HEK293 (cell line): Measurements from ENCODE around the gene SLC43A3.

Experiments
- CTCF ChIA-PET: fragments of 350-600 bp; formaldehyde crosslinking; extraction: SDS; loops from one replicate; lab custom pipeline; 2021; ENCODE audit warnings: antibody characterized with exemption; lab: Yijun Ruan, JAX
- POLR2A ChIA-PET: fragments of 300-600 bp; formaldehyde crosslinking; extraction: SDS; loops from one replicate; lab custom pipeline; 2020; ENCODE audit warnings: antibody characterized with exemption, inconsistent platforms; lab: Yijun Ruan, JAX
- H3K27ac ChIP-seq: fragments of 200-500 bp; sonication (Bioruptor generic); 2 replicates; pipeline ENCODE4 v1.5.1; 2014; ENCODE audit warnings: low read depth, low read length, control low read depth, inconsistent platforms; ENCODE audit errors: extremely low read depth
- H3K36me3 ChIP-seq, 2 experiments: fragments of 200-500 bp in 1 of 2; sonication (Bioruptor generic) in 1 of 2; 1 replicate in 1 of 2; 2 replicates in 1 of 2; pipeline ENCODE4 v1.5.1; 2014 to 2017; ENCODE audit warnings: inconsistent platforms in 2 of 2, low read length in 2 of 2; ENCODE audit not compliant: control insufficient read depth in 2 of 2, insufficient read depth in 1 of 2
- H3K4me1 ChIP-seq: fragments of 200-500 bp; sonication (Bioruptor generic); 2 replicates; pipeline ENCODE4 v1.5.1; 2014; ENCODE audit warnings: mild to moderate bottlenecking, low read length, inconsistent platforms; ENCODE audit not compliant: control insufficient read depth, insufficient read depth
- H3K4me3 ChIP-seq: 2 replicates; pipeline ENCODE4 v1.5.1; 2011; ENCODE audit warnings: low read depth, mild to moderate bottlenecking, control low read depth, low read length, moderate library complexity
- H3K9me3 ChIP-seq: fragments of 200-500 bp; sonication (Bioruptor generic); 2 replicates; pipeline ENCODE4 v1.5.1; 2014; ENCODE audit warnings: low read depth, low read length, inconsistent platforms; ENCODE audit not compliant: control insufficient read depth, insufficient read depth
- SP7 ChIP-seq: fragments of 450-650 bp; formaldehyde crosslinking; IDR thresholded peaks from 2 replicates; pipeline ENCODE4 v1.5.1; 2016; ENCODE audit warnings: missing biosample characterization, missing genetic modification characterization
- ZBTB17 ChIP-seq: fragments of 450-650 bp; formaldehyde crosslinking; IDR thresholded peaks from 2 replicates; pipeline ENCODE4 v1.5.1; 2016; ENCODE audit warnings: missing biosample characterization, missing genetic modification characterization
- ZNF114 ChIP-seq: fragments of 450-650 bp; formaldehyde crosslinking; IDR thresholded peaks from 2 replicates; pipeline ENCODE4 v1.5.0; 2017; ENCODE audit warnings: missing biosample characterization, missing genetic modification characterization
- ZNF133 ChIP-seq: fragments of 450-650 bp; formaldehyde crosslinking; IDR thresholded peaks from 2 replicates; pipeline ENCODE4 v1.5.1; 2016; ENCODE audit warnings: missing biosample characterization, missing genetic modification characterization
- ZNF16 ChIP-seq: fragments of 450-650 bp; formaldehyde crosslinking; IDR thresholded peaks from 2 replicates; pipeline ENCODE4 v1.5.1; 2016; ENCODE audit warnings: low read depth, missing biosample characterization, missing genetic modification characterization
- ZNF175 ChIP-seq: fragments of 450-650 bp; formaldehyde crosslinking; IDR thresholded peaks from 2 replicates; pipeline ENCODE4 v1.5.1; 2016; ENCODE audit warnings: missing biosample characterization, missing genetic modification characterization
- ZNF23 ChIP-seq: fragments of 450-650 bp; formaldehyde crosslinking; IDR thresholded peaks from 2 replicates; pipeline ENCODE4 v1.5.1; 2016; ENCODE audit warnings: missing biosample characterization, missing genetic modification characterization, borderline replicate concordance
- ZNF248 ChIP-seq: fragments of 450-650 bp; formaldehyde crosslinking; IDR thresholded peaks from 2 replicates; pipeline ENCODE4 v1.5.1; 2017; ENCODE audit warnings: missing biosample characterization, missing genetic modification characterization
- ZNF354C ChIP-seq: fragments of 450-650 bp; formaldehyde crosslinking; IDR thresholded peaks from 2 replicates; pipeline ENCODE4 v1.5.1; 2016; ENCODE audit warnings: missing biosample characterization, missing genetic modification characterization, low read depth, borderline replicate concordance
- ZNF394 ChIP-seq: fragments of 450-650 bp; formaldehyde crosslinking; IDR thresholded peaks from 2 replicates; pipeline ENCODE4 v1.5.1; 2016; ENCODE audit warnings: missing biosample characterization, missing genetic modification characterization, mild to moderate bottlenecking, moderate library complexity, borderline replicate concordance
- ZNF530 ChIP-seq: fragments of 450-650 bp; formaldehyde crosslinking; IDR thresholded peaks from 2 replicates; pipeline ENCODE4 v1.5.1; 2016; ENCODE audit warnings: low read depth, missing biosample characterization, missing genetic modification characterization
- ZNF544 ChIP-seq: fragments of 450-650 bp; formaldehyde crosslinking; IDR thresholded peaks from 2 replicates; pipeline ENCODE4 v1.5.0; 2017; ENCODE audit warnings: missing biosample characterization, missing genetic modification characterization
- ZNF624 ChIP-seq: fragments of 450-650 bp; formaldehyde crosslinking; IDR thresholded peaks from 2 replicates; pipeline ENCODE4 v1.5.1; 2017; ENCODE audit warnings: missing biosample characterization, missing genetic modification characterization
- ZSCAN16 ChIP-seq: fragments of 450-650 bp; formaldehyde crosslinking; IDR thresholded peaks from 2 replicates; pipeline ENCODE4 v1.5.1; 2016; ENCODE audit warnings: missing biosample characterization, missing genetic modification characterization
- ZSCAN30 ChIP-seq: fragments of 450-650 bp; IDR thresholded peaks from 2 replicates; pipeline ENCODE4 v1.5.1; 2018; ENCODE audit warnings: missing biosample characterization, mild to moderate bottlenecking, missing genetic modification characterization, moderate library complexity
- TF ChIP-seq, protein P1 (sequence below): fragments of 450-650 bp; formaldehyde crosslinking; IDR thresholded peaks from 2 replicates; pipeline ENCODE4 v1.5.1; 2016; ENCODE audit warnings: missing biosample characterization, missing genetic modification characterization, low read depth
- TF ChIP-seq, protein P2 (sequence below): fragments of 450-650 bp; formaldehyde crosslinking; IDR thresholded peaks from 2 replicates; pipeline ENCODE4 v1.5.1; 2017; ENCODE audit warnings: missing biosample characterization, missing genetic modification characterization
- TF ChIP-seq, protein P3 (sequence below): fragments of 450-650 bp; formaldehyde crosslinking; IDR thresholded peaks from 2 replicates; pipeline ENCODE4 v1.5.1; 2016; ENCODE audit warnings: missing biosample characterization, missing genetic modification characterization
- TF ChIP-seq, protein P4 (sequence below): fragments of 450-650 bp; formaldehyde crosslinking; IDR thresholded peaks from 2 replicates; pipeline ENCODE4 v1.5.1; 2016; ENCODE audit warnings: missing biosample characterization, missing genetic modification characterization, low read depth
- TF ChIP-seq, protein P5 (sequence below): fragments of 450-650 bp; formaldehyde crosslinking; IDR thresholded peaks from 2 replicates; pipeline ENCODE4 v1.5.1; 2017; ENCODE audit warnings: missing biosample characterization, missing genetic modification characterization

SLC43A3 gene

DNA sequence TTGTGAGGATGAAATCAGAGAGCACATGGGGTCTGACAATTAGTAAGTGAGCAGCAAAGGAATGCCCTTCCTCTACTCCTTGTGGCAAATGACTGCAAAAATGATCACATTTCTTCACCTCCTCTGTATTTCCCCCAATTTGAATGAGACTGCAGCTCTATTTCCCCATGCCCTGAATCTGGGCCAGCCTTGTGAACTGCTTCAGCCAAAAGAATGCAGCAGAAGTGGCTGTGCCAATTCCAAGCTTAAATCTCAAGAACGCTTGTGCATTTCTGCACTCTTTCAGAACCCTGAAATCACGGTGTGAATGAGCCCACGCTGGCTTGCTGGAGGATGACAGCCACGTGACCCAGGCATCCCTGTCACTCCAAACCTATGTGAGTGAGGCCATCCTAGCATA is 9.9 kb downstream of the SLC43A3 start (continued):
- TF ChIP-seq ZNF624 (tag by site-specific recombination) = no peak

DNA sequence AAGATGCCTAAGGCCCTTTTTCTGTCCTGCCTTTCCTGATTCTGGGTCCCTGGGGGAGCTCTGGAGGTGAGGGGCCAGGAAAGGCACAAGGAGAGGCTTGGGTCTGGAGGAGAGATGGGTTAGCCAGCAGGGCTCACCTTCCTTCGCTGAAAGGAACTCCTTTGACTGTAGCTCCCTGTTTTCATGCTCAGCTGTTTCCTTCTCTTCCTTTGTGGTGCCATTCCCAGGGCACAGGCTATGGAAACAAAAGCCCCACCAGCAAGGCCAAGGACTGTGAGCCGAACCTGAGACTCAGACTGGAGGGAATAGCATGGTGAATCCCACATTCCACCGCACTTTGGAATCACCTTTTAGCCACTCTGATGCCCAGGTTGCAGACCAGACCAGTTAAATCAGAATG is 10.5 kb downstream of the SLC43A3 start:
- H3K36me3 ChIP-seq = no peaks in the 10 kb centered on the region
- CTCF ChIA-PET = interaction anchor here (0.6 kb wide), 1 partner anchor 16 kb away, joined by 3 read pairs; no protein-coding TSS in a partner anchor
- POLR2A ChIA-PET = no interaction called here

DNA sequence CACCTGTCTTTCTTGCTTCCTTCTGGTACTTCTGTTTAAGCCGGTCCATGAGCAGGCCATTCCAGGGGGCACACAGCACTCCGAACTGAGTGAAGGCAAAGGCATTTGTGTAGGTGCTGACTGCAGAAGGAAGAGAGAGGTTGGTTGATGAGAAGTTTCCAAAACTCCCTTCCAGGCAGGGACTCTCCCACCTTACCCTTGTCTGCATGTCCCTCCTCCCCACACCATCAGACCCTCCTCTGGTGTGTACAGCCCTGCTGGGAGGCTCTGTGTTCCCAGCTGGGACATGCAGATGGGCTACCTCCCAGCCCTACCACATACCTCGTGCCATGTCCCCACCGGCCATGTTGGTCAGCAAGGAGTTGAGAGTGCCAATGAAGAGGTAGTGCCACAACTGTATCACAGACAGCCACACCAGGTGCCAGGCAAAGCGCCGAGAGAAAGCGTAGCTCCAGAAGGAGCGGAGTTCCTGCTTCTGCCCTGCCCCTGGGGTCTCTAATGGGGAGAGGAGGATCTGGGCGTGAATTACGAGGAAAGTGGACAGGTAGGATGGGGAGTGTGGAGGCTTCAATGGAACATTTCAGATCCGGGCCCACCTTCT is 12.2 kb downstream of the SLC43A3 start:
- Histone ChIP-seq H3K4me3 (no peak overlapping the region), H3K4me1 (no peaks in the 10 kb centered on the region), H3K27ac (no peak overlapping the region), H3K9me3 (no peaks in the 10 kb centered on the region), H3K36me3 (no peaks in the 10 kb centered on the region)
- TF ChIP-seq, protein P1, sequence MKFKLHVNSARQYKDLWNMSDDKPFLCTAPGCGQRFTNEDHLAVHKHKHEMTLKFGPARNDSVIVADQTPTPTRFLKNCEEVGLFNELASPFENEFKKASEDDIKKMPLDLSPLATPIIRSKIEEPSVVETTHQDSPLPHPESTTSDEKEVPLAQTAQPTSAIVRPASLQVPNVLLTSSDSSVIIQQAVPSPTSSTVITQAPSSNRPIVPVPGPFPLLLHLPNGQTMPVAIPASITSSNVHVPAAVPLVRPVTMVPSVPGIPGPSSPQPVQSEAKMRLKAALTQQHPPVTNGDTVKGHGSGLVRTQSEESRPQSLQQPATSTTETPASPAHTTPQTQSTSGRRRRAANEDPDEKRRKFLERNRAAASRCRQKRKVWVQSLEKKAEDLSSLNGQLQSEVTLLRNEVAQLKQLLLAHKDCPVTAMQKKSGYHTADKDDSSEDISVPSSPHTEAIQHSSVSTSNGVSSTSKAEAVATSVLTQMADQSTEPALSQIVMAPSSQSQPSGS (tag by site-specific recombination) = no peak
- TF ChIP-seq ZNF114 = no peak
- ChIA-PET POLR2A (no interaction called here), CTCF (no interaction called here)

More for the DNA sequence above, 10.5 kb downstream of the SLC43A3 start:
- Histone ChIP-seq H3K4me1 (no peaks in the 10 kb centered on the region), H3K4me3 (no peak overlapping the region), H3K27ac (no peak overlapping the region), H3K9me3 (no peaks in the 10 kb centered on the region)
- TF ChIP-seq ZNF114 = no peak
- no peak for TF ChIP-seq ZSCAN16 (tag by site-specific recombination)
- no peak for TF ChIP-seq ZNF175 (tag by site-specific recombination)
- TF ChIP-seq ZNF16 (tag by site-specific recombination) = no peak
- TF ChIP-seq ZNF530 = no peak
- TF ChIP-seq, protein P2, sequence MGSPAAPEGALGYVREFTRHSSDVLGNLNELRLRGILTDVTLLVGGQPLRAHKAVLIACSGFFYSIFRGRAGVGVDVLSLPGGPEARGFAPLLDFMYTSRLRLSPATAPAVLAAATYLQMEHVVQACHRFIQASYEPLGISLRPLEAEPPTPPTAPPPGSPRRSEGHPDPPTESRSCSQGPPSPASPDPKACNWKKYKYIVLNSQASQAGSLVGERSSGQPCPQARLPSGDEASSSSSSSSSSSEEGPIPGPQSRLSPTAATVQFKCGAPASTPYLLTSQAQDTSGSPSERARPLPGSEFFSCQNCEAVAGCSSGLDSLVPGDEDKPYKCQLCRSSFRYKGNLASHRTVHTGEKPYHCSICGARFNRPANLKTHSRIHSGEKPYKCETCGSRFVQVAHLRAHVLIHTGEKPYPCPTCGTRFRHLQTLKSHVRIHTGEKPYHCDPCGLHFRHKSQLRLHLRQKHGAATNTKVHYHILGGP (tag by site-specific recombination) = no peak
- TF ChIP-seq, protein P3, sequence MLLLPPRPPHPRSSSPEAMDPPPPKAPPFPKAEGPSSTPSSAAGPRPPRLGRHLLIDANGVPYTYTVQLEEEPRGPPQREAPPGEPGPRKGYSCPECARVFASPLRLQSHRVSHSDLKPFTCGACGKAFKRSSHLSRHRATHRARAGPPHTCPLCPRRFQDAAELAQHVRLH (tag by site-specific recombination) = no peak
- TF ChIP-seq ZSCAN30 = no peak
- no peak for TF ChIP-seq ZBTB17
- TF ChIP-seq ZNF133 (tag by site-specific recombination) = no peak
- no peak for TF ChIP-seq ZNF544
- no peak for TF ChIP-seq SP7 (tag by site-specific recombination)
- TF ChIP-seq ZNF248 (tag by site-specific recombination) = no peak
- TF ChIP-seq ZNF394 (tag by site-specific recombination) = no peak
- TF ChIP-seq, protein P4, sequence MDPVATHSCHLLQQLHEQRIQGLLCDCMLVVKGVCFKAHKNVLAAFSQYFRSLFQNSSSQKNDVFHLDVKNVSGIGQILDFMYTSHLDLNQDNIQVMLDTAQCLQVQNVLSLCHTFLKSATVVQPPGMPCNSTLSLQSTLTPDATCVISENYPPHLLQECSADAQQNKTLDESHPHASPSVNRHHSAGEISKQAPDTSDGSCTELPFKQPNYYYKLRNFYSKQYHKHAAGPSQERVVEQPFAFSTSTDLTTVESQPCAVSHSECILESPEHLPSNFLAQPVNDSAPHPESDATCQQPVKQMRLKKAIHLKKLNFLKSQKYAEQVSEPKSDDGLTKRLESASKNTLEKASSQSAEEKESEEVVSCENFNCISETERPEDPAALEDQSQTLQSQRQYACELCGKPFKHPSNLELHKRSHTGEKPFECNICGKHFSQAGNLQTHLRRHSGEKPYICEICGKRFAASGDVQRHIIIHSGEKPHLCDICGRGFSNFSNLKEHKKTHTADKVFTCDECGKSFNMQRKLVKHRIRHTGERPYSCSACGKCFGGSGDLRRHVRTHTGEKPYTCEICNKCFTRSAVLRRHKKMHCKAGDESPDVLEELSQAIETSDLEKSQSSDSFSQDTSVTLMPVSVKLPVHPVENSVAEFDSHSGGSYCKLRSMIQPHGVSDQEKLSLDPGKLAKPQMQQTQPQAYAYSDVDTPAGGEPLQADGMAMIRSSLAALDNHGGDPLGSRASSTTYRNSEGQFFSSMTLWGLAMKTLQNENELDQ (tag by site-specific recombination) = no peak
- no peak for TF ChIP-seq ZNF23 (tag by site-specific recombination)
- no peak for TF ChIP-seq ZNF354C (tag by site-specific recombination)
- TF ChIP-seq, protein P5, sequence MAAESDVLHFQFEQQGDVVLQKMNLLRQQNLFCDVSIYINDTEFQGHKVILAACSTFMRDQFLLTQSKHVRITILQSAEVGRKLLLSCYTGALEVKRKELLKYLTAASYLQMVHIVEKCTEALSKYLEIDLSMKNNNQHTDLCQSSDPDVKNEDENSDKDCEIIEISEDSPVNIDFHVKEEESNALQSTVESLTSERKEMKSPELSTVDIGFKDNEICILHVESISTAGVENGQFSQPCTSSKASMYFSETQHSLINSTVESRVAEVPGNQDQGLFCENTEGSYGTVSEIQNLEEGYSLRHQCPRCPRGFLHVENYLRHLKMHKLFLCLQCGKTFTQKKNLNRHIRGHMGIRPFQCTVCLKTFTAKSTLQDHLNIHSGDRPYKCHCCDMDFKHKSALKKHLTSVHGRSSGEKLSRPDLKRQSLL (tag by site-specific recombination) = no peak
